NCI-H128 (cell line): ENCODE results near the gene TIMM23.
"Not testable (repeated sequence)": the region's sequence is repeated elsewhere in the genome, so short reads cannot be mapped to it uniquely, and the experiment has no call there.

Source experiments
- DNase-seq: peaks from one replicate; lab custom pipeline; 2025; ENCODE audit not compliant: unreplicated experiment; lab: John Stamatoyannopoulos, UW

Gene TIMM23

GRCh38 chr10:45985590-45985989 is 13.3 kb downstream of the TIMM23 start:
- not testable (repeated sequence) for DNase-seq

GRCh38 chr10:45997557-45997956 is 25.3 kb downstream of the TIMM23 start:
- no peak for DNase-seq

GRCh38 chr10:45997994-45998763 is 25.9 kb downstream of the TIMM23 start:
- no peak for DNase-seq

GRCh38 chr10:45999955-46000354 is 27.7 kb downstream of the TIMM23 start:
- not testable (repeated sequence) for DNase-seq

GRCh38 chr10:46000538-46000937 is 28.2 kb downstream of the TIMM23 start:
- DNase-seq = no peak

GRCh38 chr10:46001187-46001756 is 29.0 kb downstream of the TIMM23 start:
- DNase-seq = no peak

- DNase-seq = not testable (repeated sequence)
Measured at GRCh38 chr10:46002189-46002687, 29.9 kb downstream of the TIMM23 start.

- DNase-seq = no peak
Measured at GRCh38 chr10:46002916-46003693, 30.8 kb downstream of the TIMM23 start.

- no peak for DNase-seq
Measured at GRCh38 chr10:46004963-46005362, 32.7 kb downstream of the TIMM23 start.

GRCh38 chr10:46005383-46005782 is 33.1 kb downstream of the TIMM23 start:
- no peak for DNase-seq

GRCh38 chr10:46006219-46006618 is 33.9 kb downstream of the TIMM23 start:
- DNase-seq = no peak

GRCh38 chr10:46012746-46013145 is 40.5 kb downstream of the TIMM23 start:
- DNase-seq = no peak

- DNase-seq = no peak
Measured at GRCh38 chr10:46014206-46014605, 41.9 kb downstream of the TIMM23 start.

- DNase-seq = no peak
Measured at GRCh38 chr10:46014683-46015405, 42.6 kb downstream of the TIMM23 start.

- no peak for DNase-seq
Measured at GRCh38 chr10:46016190-46016589, 43.9 kb downstream of the TIMM23 start.

- no peak for DNase-seq
Measured at GRCh38 chr10:46016811-46017210, 44.5 kb downstream of the TIMM23 start.

GRCh38 chr10:46017733-46018132 is 45.4 kb downstream of the TIMM23 start:
- DNase-seq = no peak

GRCh38 chr10:46018453-46019176 is 46.3 kb downstream of the TIMM23 start:
- DNase-seq = no peak

- DNase-seq = no peak
Measured at GRCh38 chr10:46019177-46019528, 46.9 kb downstream of the TIMM23 start.

- no peak for DNase-seq
Measured at GRCh38 chr10:46019569-46020343, 47.5 kb downstream of the TIMM23 start.
